SH-SY5Y (cell line): ENCODE results near the gene TRMT11.

Experiments used
- GATA2 ChIP-seq: IDR thresholded peaks from 2 replicates; pipeline ENCODE4 v1.6.1; 2011; ENCODE audit warnings: mild to moderate bottlenecking, low read depth, low read length
- GATA3 ChIP-seq: IDR thresholded peaks from 2 replicates; pipeline ENCODE4 v1.6.1; 2011; ENCODE audit warnings: low read depth, mild to moderate bottlenecking, low read length, moderate library complexity

The TRMT11 gene

DNA sequence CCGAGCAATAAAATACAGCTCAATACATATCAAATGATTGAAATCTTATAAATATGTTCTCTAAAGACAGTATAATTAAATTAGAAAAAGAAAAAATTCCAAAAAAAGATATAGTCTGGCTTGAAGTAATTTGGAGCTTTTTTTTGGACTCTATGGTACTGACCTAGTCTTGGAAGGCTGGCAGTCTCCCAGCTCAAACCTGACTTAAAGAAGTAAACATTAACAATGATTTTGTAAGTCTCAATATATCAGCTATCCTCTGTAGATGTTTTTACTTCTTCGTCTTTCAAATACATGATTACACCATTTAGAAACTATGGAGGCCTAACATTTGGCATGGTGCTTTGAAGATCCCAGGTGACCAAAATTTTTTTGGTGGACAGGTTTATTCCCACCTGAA is 15.6 kb upstream of the TRMT11 start:
- TF ChIP-seq GATA3: no peak
- no peak for TF ChIP-seq GATA2

DNA sequence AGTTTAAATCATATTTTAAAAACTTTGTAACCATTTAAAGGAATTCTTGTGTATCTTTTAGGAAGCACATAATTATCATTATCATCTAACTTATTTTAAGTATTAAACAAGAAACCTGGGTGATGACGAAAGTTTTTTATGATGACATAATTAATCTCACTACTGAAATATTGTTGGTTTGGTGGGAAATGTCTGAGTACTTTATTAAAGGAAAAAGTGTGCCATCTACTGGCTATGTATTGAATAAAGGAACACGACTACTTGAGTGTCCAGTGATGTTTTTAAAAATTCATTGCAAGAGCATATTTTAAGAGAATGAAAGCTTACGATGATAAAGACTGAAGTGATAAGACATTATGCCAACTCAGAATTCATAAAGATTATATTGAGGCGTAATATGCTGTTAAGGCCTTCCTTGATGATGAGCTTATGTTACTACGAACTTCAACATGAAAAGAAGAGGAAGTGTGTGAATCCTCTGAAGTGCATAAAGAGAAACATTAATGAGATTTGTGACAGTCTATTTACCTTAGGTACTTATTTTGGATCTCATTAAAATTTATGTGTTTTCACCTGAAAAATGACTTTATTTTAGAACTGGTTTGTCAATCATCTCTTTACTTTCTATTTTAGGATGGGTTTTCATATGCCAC is 12.0 kb upstream of the TRMT11 start:
- no peak for TF ChIP-seq GATA3
- no peak for TF ChIP-seq GATA2

- no peak for TF ChIP-seq GATA2
- TF ChIP-seq GATA3: no peak
Observed at GRCh38 chr6:125979101-125979500, 7.2 kb upstream of the TRMT11 start.

- TF ChIP-seq GATA2 (no peak), GATA3 (no peak)
Observed at GRCh38 chr6:125981571-125982185, 4.7 kb upstream of the TRMT11 start.

GRCh38 chr6:125983246-125983945 is 2.9 kb upstream of the TRMT11 start:
- TF ChIP-seq GATA2: no peak
- TF ChIP-seq GATA3: no peak

DNA sequence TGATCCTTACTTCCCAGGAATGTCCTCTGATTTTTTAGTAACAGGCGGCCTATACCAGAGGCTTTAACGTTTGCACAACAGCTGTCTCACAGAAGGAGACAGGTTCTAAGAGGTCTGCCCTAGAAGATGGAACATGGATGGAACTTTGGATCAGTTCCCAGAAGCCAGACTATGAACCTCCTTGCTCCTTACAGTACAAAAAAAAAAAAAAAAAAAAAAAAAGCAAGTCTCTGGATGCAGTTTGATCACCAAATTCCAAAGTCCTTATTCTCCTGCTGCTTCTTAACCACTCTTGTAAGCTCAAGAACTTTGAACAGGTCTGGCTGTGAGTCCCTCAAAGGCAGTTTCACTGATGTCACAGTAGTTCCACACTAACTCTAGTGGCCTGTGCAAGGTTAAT is 2.0 kb upstream of the TRMT11 start:
- TF ChIP-seq GATA2: no peak
- TF ChIP-seq GATA3: no peak

- no peak for TF ChIP-seq GATA3
- no peak for TF ChIP-seq GATA2
Observed at GRCh38 chr6:125985522-125985921, 818 bp upstream of the TRMT11 start.

DNA sequence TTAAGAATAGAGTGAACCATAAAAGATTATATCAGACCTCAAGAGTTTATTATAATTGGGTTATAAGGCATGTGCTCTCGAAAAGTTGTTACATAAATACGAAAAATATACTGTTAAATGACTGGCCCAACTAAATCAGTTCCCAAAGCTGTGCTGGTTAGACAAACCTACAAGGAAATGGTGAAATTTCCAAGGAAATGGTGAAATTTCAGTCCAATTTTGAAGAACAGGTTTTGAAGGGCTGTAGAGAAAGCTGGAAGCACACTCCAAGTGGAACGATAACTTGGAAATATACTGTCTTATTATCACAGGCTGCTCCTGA is 400 bp upstream of the TRMT11 start:
- no peak for TF ChIP-seq GATA3
- no peak for TF ChIP-seq GATA2

GRCh38 chr6:125987026-125987617 is 782 bp downstream of the TRMT11 start:
- no peak for TF ChIP-seq GATA3
- TF ChIP-seq GATA2: no peak

DNA sequence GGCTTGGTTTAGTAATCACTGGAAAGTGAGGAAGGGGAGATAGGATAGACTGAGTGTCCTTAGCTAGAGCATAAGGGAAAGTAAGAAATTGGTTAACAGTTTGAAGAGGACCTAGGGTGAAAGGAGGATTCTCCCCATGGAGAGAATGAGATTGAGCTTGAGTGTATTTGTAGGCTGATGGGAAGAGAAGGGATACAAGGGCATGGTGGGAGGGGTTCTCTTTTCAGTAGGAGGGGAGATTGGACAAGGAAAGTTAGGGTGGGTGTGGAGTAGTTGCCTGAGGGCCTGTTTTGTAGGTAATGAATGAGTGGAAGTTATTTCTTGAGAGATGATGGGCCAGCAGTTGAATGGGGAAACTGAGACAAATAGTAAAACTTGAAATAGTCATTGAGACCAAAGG is 1.9 kb downstream of the TRMT11 start:
- TF ChIP-seq GATA3 (no peak), GATA2 (no peak)

DNA sequence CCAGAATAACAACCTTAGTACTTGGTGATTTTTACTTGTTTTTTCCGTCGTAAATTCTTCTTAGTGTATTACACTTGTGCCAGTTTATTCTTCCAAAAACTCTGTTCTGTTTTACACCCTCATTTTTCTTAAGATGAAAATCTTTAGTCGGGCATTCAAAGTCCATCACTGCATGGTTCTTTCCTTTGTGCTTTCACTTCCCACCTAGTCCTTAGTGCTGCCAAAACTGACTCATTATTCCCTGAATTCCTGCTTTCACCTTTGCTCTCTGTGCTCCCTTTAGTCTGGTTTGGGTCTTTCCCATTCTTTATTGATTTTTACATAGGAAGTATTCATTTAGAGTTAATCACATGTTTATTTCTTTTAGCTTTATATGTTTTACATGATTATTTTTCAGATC is 3.3 kb downstream of the TRMT11 start:
- TF ChIP-seq GATA3 (no peak), GATA2 (no peak)

DNA sequence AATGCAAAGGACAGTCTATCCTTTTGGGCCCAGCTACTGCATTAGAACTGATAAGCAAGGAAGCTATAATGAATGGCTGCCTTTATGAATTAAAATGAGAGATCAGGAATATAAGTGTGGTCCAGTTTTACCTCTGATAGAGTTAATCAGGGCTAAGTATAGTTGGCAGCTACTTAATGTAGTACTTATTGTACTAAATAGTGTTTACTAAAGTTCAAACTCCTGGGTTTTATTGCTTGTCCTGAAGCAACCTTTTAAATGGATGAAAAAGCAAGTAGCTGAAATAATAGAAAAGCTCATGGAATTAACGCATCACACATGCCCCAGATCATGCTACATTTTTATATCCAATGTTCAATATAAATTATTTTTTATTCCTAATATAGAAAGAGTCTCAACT is 5.3 kb downstream of the TRMT11 start:
- TF ChIP-seq GATA3 (no peak), GATA2 (no peak)

DNA sequence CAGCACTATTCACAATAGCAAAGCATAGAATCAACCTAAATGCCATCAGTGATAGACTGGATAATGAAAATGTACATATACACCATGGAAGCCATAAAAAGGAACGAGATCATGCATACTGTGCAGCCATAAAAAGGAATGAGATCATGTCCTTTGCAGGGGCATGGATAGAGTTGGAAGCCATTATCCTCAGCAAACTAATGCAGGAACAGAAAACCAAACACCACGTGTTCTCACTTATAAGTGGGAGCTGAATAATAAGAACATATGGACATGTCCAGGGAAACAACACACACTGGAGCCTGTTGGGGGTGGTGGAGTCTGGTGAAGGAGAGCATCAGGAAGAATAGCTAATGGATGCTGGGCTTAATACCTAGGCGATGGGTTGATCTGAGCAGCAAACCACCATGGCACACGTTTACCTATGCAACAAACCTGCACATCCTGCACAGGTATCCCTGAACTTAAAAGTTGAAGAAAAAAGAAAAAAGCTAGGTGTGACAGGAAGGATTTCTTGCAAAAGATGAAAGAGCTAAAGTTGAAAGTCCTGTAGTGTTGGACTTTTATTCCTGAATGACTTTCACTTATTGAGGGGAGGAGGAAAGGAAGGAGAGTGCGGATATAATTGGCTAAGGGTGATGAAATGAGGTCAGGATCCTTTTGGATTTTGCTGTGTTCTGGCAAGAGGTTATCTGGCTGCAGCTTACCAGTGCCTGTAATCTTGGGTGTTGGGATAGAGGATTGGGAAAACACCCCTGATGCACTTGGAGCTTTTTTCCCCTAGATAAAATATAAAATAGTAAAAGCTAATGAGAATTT is 8.5 kb downstream of the TRMT11 start:
- TF ChIP-seq GATA3 (no peak), GATA2 (no peak)

DNA sequence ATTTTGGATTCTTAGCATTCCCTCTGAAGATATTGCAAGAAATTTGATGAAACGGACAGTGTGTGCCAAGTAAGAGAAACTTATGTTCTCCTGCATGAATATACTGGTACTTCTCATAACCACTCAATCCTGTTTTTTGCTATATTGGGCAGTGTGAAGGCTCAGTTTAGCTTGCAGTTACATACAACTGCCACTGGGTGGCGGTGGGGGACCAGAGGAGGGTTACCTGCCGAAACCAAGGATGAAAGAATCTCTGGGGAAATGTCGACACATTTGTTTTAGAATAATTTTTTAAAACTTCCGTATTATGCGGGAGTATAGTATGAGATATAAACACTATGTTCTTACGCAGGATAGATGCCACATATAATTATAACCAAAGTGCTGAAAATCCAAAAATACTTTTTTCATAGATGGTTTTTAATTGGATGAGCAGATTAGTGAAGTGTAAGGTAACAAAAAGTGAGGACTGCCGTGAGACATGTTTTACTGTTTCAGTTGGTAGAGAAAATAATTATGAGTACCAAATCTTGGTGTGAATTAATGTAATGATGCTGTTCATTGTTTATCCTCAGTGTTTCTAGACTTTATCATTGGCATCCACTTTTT is 9.7 kb downstream of the TRMT11 start:
- TF ChIP-seq GATA2 (no peak), GATA3 (no peak)
